OCI-LY1 (cell line): ENCODE data around the gene PTPRG.
A peak's percentile ranks its signal among the peaks of the same experiment; 100 is the strongest.

Experiments
- H2AFZ ChIP-seq: fragments of 200-600 bp; sonication (generic), shearing (Covaris generic); 2 replicates; pipeline ENCODE4 v1.6.0; 2014; ENCODE audit warnings: antibody characterized with exemption, mild to moderate bottlenecking, low read length
- H3F3A ChIP-seq: fragments of 200-600 bp; sonication (generic), shearing (Covaris generic); 2 replicates; pipeline ENCODE4 v1.6.0; 2014; ENCODE audit warnings: mild to moderate bottlenecking, antibody characterized with exemption, low read length, moderate library complexity; ENCODE audit not compliant: insufficient read depth
- H3K27ac ChIP-seq: fragments of 200-600 bp; sonication (generic); 2 replicates; pipeline ENCODE4 v1.5.1; 2014; ENCODE audit warnings: low read length, mixed run types, mild to moderate bottlenecking, low read depth; ENCODE audit not compliant: poor library complexity, severe bottlenecking
- H3K27me3 ChIP-seq: fragments of 200-600 bp; sonication (generic); 2 replicates; pipeline ENCODE4 v1.6.0; 2014; ENCODE audit warnings: antibody characterized with exemption, mild to moderate bottlenecking, low read length, moderate library complexity; ENCODE audit not compliant: insufficient read depth
- H3K36me3 ChIP-seq: fragments of 200-600 bp; sonication (generic); 2 replicates; pipeline ENCODE4 v1.6.1; 2014; ENCODE audit warnings: mild to moderate bottlenecking, antibody characterized with exemption, low read length, moderate library complexity, mixed read lengths; ENCODE audit not compliant: insufficient read depth
- H3K4me1 ChIP-seq: fragments of 200-600 bp; sonication (generic); 2 replicates; pipeline ENCODE4 v1.5.1; 2014; ENCODE audit warnings: mild to moderate bottlenecking, low read length, moderate library complexity; ENCODE audit not compliant: insufficient read depth, severe bottlenecking
- H3K4me2 ChIP-seq: fragments of 200-600 bp; sonication (generic), shearing (Covaris generic); 2 replicates; pipeline ENCODE4 v1.6.1; 2014; ENCODE audit warnings: low read length
- H3K4me3 ChIP-seq: fragments of 200-600 bp; sonication (generic); 2 replicates; pipeline ENCODE4 v1.5.1; 2014; ENCODE audit warnings: low read length, low read depth, mild to moderate bottlenecking, mixed read lengths; ENCODE audit not compliant: poor library complexity, severe bottlenecking
- H3K79me2 ChIP-seq: fragments of 200-600 bp; shearing (Covaris generic); 2 replicates; pipeline ENCODE4 v1.6.1; 2016; ENCODE audit warnings: mixed run types, low read length, mixed read lengths; ENCODE audit not compliant: insufficient read depth
- H3K9ac ChIP-seq: fragments of 200-600 bp; sonication (generic), shearing (Covaris generic); 2 replicates; pipeline ENCODE4 v1.6.1; 2014; ENCODE audit warnings: mild to moderate bottlenecking, low read length, mixed read lengths
- H3K9me2 ChIP-seq: fragments of 200-600 bp; sonication (generic), shearing (Covaris generic); 2 replicates; pipeline ENCODE4 v1.6.1; 2014; ENCODE audit warnings: low read depth, mild to moderate bottlenecking, low read length, mixed read lengths
- H3K9me3 ChIP-seq: fragments of 200-600 bp; shearing (Covaris generic); 2 replicates; pipeline ENCODE4 v1.6.1; 2014; ENCODE audit warnings: low read length, mixed read lengths
- H4K20me1 ChIP-seq: fragments of 200-600 bp; sonication (generic), shearing (Covaris generic); 2 replicates; pipeline ENCODE4 v1.6.0; 2016; ENCODE audit warnings: mild to moderate bottlenecking, low read length; ENCODE audit not compliant: insufficient read depth
- EZH2 ChIP-seq: fragments of 200-600 bp; sonication (generic), shearing (Covaris generic); IDR thresholded peaks from 2 replicates; pipeline ENCODE4 v1.8.0; 2017; ENCODE audit warnings: borderline replicate concordance, mixed run types, mild to moderate bottlenecking, antibody characterized with exemption, low read length, moderate library complexity, mixed read lengths
- TF ChIP-seq, protein P1 (sequence below): fragments of 200-600 bp; sonication (generic), shearing (Covaris generic); IDR thresholded peaks from 2 replicates; pipeline ENCODE4 v1.5.1; 2017; ENCODE audit warnings: mild to moderate bottlenecking, antibody characterized with exemption, low read length, moderate library complexity, mixed read lengths

The PTPRG gene

DNA sequence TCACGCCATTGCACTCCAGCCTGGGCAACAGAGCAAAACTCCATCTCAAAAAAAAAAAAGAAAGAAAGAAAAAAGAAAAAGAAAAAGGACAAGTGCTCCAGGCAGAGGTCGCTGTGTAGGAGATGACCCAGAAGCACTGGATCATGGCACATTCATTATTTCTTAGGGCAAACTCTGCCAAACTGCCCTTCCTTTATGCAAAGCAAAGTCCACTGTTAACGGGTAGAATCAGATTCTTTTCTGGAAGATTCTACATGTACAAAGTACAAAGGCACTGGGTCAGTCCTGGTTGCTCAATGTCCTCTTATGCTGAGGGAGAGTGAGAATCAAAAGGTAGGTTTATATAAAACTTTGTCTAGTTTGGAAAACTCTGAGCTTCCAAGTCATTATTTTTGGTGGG lies 667.1 kb downstream of the PTPRG start:
- no peaks in the 10 kb centered on the region for H4K20me1 ChIP-seq
- no peak overlapping the region for H3K27ac ChIP-seq
- no peak overlapping the region for H3K4me3 ChIP-seq
- no peak overlapping the region for H3K9ac ChIP-seq
- no peaks in the 10 kb centered on the region for H3K4me1 ChIP-seq
- H3K9me2 ChIP-seq, result no peaks in the 10 kb centered on the region
- H3K9me3 ChIP-seq, result no peaks in the 10 kb centered on the region
- no peaks in the 10 kb centered on the region for H3K36me3 ChIP-seq
- H3K27me3 ChIP-seq, result no peaks in the 10 kb centered on the region
- no peaks in the 10 kb centered on the region for H3F3A ChIP-seq
- no peaks in the 10 kb centered on the region for H3K79me2 ChIP-seq
- H3K4me2 ChIP-seq, result no peak overlapping the region
- H2AFZ ChIP-seq, result no peak overlapping the region
- TF ChIP-seq, protein P1, sequence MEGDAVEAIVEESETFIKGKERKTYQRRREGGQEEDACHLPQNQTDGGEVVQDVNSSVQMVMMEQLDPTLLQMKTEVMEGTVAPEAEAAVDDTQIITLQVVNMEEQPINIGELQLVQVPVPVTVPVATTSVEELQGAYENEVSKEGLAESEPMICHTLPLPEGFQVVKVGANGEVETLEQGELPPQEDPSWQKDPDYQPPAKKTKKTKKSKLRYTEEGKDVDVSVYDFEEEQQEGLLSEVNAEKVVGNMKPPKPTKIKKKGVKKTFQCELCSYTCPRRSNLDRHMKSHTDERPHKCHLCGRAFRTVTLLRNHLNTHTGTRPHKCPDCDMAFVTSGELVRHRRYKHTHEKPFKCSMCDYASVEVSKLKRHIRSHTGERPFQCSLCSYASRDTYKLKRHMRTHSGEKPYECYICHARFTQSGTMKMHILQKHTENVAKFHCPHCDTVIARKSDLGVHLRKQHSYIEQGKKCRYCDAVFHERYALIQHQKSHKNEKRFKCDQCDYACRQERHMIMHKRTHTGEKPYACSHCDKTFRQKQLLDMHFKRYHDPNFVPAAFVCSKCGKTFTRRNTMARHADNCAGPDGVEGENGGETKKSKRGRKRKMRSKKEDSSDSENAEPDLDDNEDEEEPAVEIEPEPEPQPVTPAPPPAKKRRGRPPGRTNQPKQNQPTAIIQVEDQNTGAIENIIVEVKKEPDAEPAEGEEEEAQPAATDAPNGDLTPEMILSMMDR, result no peak
- TF ChIP-seq EZH2, result no peak

DNA sequence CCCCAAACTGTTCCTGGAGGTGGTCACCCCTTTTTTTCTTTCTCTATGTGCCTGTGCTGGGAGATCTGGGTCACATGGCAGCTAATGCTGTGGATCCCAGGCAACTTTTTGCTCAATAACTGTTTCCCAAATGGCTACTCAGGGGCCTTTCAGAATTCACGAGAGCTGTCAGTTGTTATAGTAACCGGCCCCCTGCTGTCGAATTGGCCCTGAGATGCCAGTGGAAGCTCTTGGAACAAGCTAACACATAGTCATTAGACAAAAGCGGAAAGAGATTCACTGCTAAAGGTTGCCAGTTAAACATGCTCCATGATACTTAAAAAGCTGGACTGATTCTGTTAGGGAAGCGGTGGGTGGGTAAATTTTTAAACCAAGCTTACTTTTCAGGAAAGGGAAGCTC lies 667.8 kb downstream of the PTPRG start:
- H3K9ac ChIP-seq, result no peak overlapping the region
- no peak overlapping the region for H3K27ac ChIP-seq
- H3K36me3 ChIP-seq, result no peaks in the 10 kb centered on the region
- no peaks in the 10 kb centered on the region for H3K4me1 ChIP-seq
- TF ChIP-seq EZH2, result no peak
- TF ChIP-seq, protein P1, result no peak
- H3K9me3 ChIP-seq, result no peaks in the 10 kb centered on the region
- H3F3A ChIP-seq, result no peaks in the 10 kb centered on the region
- H3K27me3 ChIP-seq, result no peaks in the 10 kb centered on the region
- no peak overlapping the region for H3K4me3 ChIP-seq
- H4K20me1 ChIP-seq, result no peaks in the 10 kb centered on the region
- H3K79me2 ChIP-seq, result no peaks in the 10 kb centered on the region
- no peak overlapping the region for H2AFZ ChIP-seq
- H3K4me2 ChIP-seq, result no peak overlapping the region
- H3K9me2 ChIP-seq, result no peaks in the 10 kb centered on the region

DNA sequence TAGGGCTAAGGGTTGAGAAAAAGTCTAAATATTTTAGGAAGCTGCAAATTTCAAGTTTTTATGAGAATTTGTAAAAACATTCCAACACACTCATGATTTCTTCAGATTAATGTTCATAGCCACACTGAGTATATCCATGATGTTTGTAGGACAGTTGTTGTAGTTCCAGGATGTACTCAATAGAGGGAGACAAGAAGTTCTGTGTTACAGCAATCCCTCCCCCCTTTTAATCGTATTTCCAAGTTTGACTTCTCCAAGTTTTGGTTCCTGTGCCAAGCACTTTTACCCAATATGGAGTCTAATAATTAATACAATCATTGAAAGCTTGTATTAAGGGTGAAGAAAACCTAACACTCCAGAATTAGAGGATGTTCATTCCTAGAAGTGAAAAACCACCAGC lies 668.5 kb downstream of the PTPRG start:
- Histone ChIP-seq H3K4me3 (no peak overlapping the region), H3K4me1 (no peaks in the 10 kb centered on the region), H3F3A (no peaks in the 10 kb centered on the region), H3K36me3 (no peaks in the 10 kb centered on the region), H4K20me1 (no peaks in the 10 kb centered on the region), H3K27me3 (no peaks in the 10 kb centered on the region), H3K27ac (no peak overlapping the region), H3K9me2 (no peaks in the 10 kb centered on the region), H3K4me2 (no peak overlapping the region), H3K9ac (no peak overlapping the region), H2AFZ (no peak overlapping the region), H3K9me3 (no peaks in the 10 kb centered on the region), H3K79me2 (no peaks in the 10 kb centered on the region)
- TF ChIP-seq EZH2, result no peak
- TF ChIP-seq, protein P1, result peak; percentile 27; the same call in 1 of the 2 replicates
